ENCODE measurements around the gene EIF3J.
A peak's percentile ranks its signal among the peaks of the same experiment; 100 is the strongest.
"Not testable (repeated sequence)": the region's sequence is repeated elsewhere in the genome, so short reads cannot be mapped to it uniquely, and the experiment has no call there.

EIF3J gene

GRCh38 chr15:44501768-44502366, 35.1 kb upstream of the EIF3J start:
- no peak overlapping the region for H3K27ac ChIP-seq
- TF ChIP-seq, protein P1, sequence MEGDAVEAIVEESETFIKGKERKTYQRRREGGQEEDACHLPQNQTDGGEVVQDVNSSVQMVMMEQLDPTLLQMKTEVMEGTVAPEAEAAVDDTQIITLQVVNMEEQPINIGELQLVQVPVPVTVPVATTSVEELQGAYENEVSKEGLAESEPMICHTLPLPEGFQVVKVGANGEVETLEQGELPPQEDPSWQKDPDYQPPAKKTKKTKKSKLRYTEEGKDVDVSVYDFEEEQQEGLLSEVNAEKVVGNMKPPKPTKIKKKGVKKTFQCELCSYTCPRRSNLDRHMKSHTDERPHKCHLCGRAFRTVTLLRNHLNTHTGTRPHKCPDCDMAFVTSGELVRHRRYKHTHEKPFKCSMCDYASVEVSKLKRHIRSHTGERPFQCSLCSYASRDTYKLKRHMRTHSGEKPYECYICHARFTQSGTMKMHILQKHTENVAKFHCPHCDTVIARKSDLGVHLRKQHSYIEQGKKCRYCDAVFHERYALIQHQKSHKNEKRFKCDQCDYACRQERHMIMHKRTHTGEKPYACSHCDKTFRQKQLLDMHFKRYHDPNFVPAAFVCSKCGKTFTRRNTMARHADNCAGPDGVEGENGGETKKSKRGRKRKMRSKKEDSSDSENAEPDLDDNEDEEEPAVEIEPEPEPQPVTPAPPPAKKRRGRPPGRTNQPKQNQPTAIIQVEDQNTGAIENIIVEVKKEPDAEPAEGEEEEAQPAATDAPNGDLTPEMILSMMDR (conservative IDR thresholded peaks at IDR 0.05), result peak; percentile 80
- no peak for TF ChIP-seq ZFX (IDR thresholded peaks at IDR 0.05)

- no peak for TF ChIP-seq ZFX (IDR thresholded peaks at IDR 0.05)
- TF ChIP-seq, protein P1 (conservative IDR thresholded peaks at IDR 0.05), result no peak
- no peak overlapping the region for H3K27ac ChIP-seq
Observed at GRCh38 chr15:44516436-44516835, 20.5 kb upstream of the EIF3J start.

- TF ChIP-seq, protein P1 (conservative IDR thresholded peaks at IDR 0.05), result no peak
- TF ChIP-seq ZFX (IDR thresholded peaks at IDR 0.05), result no peak
- no peak overlapping the region for H3K27ac ChIP-seq
Observed at GRCh38 chr15:44519537-44519936, 17.4 kb upstream of the EIF3J start.

GRCh38 chr15:44525018-44525417, 11.9 kb upstream of the EIF3J start:
- no peak overlapping the region for H3K27ac ChIP-seq
- TF ChIP-seq, protein P1 (conservative IDR thresholded peaks at IDR 0.05), result no peak
- TF ChIP-seq ZFX (IDR thresholded peaks at IDR 0.05), result no peak

DNA sequence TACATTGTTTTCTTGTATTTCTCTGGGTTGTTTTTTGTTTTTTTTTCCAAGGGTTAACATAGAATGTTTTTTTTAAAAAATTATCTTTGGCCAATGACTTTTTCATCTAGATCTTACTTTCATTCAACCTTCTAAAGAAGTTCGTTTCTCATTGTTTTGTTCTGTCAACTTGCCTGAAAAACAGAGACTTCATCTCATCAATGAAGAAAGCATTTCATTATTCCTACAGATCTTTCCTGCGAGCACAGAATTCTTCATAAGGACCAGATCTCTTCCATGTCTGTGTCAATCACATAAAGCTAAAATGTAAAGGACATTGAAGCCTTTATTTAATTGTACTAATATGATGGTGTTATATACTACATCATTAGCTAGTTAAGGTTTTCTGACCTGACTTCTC, 9.7 kb upstream of the EIF3J start:
- TF ChIP-seq ZFX (IDR thresholded peaks at IDR 0.05), result no peak
- TF ChIP-seq, protein P1 (conservative IDR thresholded peaks at IDR 0.05), result no peak
- H3K27ac ChIP-seq, result no peak overlapping the region

DNA sequence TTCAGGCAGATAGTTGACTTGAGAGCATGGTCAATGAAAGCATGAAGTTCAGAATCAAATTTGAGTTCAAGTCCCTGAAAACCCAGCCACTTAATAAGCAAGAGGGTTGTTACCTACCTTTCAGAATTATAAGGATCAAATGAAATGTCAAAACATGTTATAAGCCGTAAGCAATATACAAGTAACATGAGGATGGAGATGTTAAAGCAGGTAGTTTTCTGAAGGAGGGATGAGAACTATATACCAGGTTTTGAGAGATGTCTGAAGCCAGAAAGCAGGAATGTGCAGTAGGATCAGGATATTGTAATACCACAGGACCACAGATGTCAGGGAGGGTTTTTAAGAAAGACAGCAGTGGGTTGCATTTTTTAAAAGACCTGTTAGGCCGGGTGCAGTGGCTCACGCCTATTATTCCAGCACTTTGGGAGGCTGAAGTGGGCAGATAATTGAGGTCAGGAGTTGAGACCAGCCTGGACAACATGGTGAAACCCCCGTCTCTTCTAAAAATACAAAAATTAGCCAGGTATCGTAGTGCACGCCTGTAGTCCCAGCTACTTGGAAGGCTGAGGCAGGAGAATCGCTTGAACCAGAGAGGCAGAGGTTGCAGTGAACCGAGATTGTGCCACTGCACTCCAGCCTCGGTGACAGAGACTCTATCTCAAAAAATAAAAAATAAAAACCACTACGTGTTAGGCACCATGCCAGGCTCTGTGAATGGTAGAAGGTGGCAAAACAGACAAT, 6.9 kb upstream of the EIF3J start:
- H3K27ac ChIP-seq, result no peak overlapping the region
- TF ChIP-seq ZFX (IDR thresholded peaks at IDR 0.05), result no peak

- TF ChIP-seq, protein P1 (conservative IDR thresholded peaks at IDR 0.05), result no peak
- TF ChIP-seq ZFX (IDR thresholded peaks at IDR 0.05), result no peak
- H3K27ac ChIP-seq, result no peak overlapping the region
Observed at GRCh38 chr15:44530653-44531052, 6.3 kb upstream of the EIF3J start.

- not testable (repeated sequence) for H3K27ac ChIP-seq
Observed at GRCh38 chr15:44532275-44532674, 4.7 kb upstream of the EIF3J start.

Data from C4-2B (cell line).